ENCODE data around the gene ZFTA.

ZFTA gene

DNA sequence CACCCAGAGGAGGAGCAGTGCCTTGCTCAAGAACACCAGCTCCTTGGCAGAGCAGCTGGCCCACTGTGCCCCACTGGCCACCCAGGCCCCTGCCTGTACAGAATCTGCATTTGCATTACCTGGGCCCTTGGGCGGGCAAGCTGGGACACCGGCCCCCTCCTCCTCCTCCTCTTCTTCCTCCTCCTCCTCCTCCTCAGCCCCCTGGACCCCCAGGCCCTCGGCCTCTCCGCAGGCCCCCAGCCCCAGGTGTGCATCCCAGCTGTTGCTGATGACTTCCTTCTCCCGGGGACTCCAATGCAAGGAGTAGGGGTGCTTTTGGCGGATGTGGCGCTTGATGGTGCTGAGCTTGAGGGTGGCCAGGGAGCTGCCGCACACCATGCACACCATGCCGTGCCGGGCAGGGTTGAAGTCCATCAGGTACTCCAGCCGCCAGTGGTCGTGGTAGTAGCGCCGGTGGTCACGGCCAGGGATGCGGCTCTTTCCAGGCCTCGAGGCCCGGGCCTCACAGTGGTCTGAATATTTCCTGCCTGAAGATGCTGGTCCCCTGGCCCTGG is 2.8 kb downstream of the ZFTA start:
- no peak for DNase-seq (ENCODE audit: extremely low spot score)
- ChIA-PET POLR2A (interaction anchor here (1.2 to 1.7 kb wide), 3 partner anchors 37 to 151 kb away, joined by 4 to 5 read pairs (median 4); partner anchors contain the start of gene RCOR2), CTCF (interaction anchor here (1.2 to 1.6 kb wide), 2 partner anchors 27 to 180 kb away, joined by 3 to 6 read pairs; no protein-coding TSS in a partner anchor)
- TF ChIP-seq FOXA1 (IDR thresholded peaks at IDR 0.05), result no peak
- no peak for TF ChIP-seq LEF1 (IDR thresholded peaks at IDR 0.05; ENCODE audit: borderline replicate concordance)
- no peak for TF ChIP-seq ELF4 (IDR thresholded peaks at IDR 0.05)
- TF ChIP-seq TARDBP (IDR thresholded peaks at IDR 0.05), result no peak
- TF ChIP-seq NFRKB (IDR thresholded peaks at IDR 0.05), result no peak
- TF ChIP-seq ARNT (IDR thresholded peaks at IDR 0.05), result no peak
- TF ChIP-seq BHLHE40 (IDR thresholded peaks at IDR 0.05; ENCODE audit: borderline replicate concordance), result no peak
- TF ChIP-seq FOXM1 (IDR thresholded peaks at IDR 0.05; ENCODE audit: borderline replicate concordance), result no peak

DNA sequence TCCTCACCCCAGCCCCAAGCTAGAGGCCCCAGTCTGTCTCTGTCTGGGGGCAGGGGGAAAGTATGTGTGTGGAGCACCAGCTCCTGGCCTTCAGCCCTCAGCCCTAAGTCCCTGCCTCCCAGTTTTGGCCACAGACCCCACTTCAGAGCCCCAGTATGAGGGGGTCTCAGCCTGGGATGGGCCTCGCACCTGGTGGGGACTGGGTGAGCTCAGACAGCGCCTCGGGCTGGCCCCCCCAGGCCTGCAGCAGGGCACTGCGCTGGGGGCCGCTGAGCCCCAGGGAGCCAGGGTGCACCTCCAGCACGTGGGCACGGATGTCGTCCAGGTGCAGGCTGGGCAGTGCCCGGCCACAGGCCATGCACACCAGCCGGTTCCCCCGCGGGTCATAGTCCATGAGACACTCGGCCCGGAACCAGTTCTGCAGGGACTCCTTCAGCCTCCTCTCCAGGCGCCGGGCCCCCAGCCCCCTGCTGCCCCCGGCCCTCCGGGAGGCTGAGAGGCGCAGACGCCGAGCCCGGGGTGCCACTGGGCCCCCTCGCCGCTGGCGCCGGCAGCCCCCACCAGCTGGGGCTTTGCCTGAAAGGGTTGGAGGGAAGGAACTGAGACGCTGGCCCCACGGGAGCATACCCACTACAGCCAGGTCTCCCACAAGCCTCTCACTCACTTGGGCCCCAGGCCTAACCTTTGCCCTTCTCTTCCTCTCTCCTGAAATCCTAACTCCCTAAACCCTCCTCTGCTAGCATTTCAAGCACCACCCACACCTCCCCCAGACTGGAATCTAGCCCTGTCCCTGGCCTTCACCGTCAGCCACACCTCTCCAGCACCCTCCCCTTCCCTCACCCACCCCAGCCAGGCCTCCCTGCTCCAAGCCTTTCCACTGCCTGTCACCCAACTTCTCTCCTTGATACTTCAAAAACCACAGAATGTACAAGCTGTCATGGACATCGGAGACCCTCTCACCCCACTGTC is 3.6 kb downstream of the ZFTA start:
- ChIA-PET POLR2A (interaction anchor here (1.6 to 1.7 kb wide), 2 partner anchors 38 to 49 kb away, joined by 4 to 5 read pairs; no protein-coding TSS in a partner anchor), CTCF (no interaction called here)
- TF ChIP-seq TARDBP (IDR thresholded peaks at IDR 0.05), result no peak
- no peak for TF ChIP-seq ZNF384 (IDR thresholded peaks at IDR 0.05)
- no peak for TF ChIP-seq SUZ12 (IDR thresholded peaks at IDR 0.05)
- no peak for TF ChIP-seq ARNT (IDR thresholded peaks at IDR 0.05)
- TF ChIP-seq SP1 (IDR thresholded peaks at IDR 0.05), result no peak
- TF ChIP-seq, protein P1, sequence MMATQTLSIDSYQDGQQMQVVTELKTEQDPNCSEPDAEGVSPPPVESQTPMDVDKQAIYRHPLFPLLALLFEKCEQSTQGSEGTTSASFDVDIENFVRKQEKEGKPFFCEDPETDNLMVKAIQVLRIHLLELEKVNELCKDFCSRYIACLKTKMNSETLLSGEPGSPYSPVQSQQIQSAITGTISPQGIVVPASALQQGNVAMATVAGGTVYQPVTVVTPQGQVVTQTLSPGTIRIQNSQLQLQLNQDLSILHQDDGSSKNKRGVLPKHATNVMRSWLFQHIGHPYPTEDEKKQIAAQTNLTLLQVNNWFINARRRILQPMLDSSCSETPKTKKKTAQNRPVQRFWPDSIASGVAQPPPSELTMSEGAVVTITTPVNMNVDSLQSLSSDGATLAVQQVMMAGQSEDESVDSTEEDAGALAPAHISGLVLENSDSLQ (IDR thresholded peaks at IDR 0.05), result no peak
- TF ChIP-seq FOXK2 (IDR thresholded peaks at IDR 0.05), result no peak
- TF ChIP-seq LEF1 (IDR thresholded peaks at IDR 0.05; ENCODE audit: borderline replicate concordance), result no peak
- no peak for TF ChIP-seq FOXM1 (IDR thresholded peaks at IDR 0.05; ENCODE audit: borderline replicate concordance)
- TF ChIP-seq HDGF (IDR thresholded peaks at IDR 0.05; ENCODE audit: borderline replicate concordance), result no peak
- no peak for TF ChIP-seq L3MBTL2 (conservative IDR thresholded peaks at IDR 0.05)
- no peak for TF ChIP-seq ELF4 (IDR thresholded peaks at IDR 0.05)
- TF ChIP-seq FOXA1 (IDR thresholded peaks at IDR 0.05), result no peak
- no peak for TF ChIP-seq NFRKB (IDR thresholded peaks at IDR 0.05)
- TF ChIP-seq CTBP1 (IDR thresholded peaks at IDR 0.05; ENCODE audit: borderline replicate concordance), result no peak
- TF ChIP-seq BHLHE40 (IDR thresholded peaks at IDR 0.05; ENCODE audit: borderline replicate concordance), result no peak
- no peak for DNase-seq (ENCODE audit: extremely low spot score)

DNA sequence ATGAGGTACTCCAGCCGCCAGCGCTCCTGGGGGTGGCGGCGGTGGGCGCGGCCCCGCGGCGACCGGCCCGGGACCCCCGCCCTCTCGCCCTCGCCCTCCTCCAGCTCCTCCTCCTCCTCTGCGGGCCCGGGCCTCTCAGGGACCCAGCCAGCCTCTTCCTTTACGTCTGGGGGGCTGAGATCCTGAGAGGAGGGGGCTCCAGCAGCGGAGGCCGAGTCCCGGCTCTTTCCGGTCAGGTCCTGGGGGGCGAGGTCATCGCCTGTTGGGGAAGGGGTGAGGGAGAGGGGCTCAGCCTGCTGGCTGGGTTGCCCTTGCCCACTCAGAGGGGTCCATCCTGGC is 4.3 kb downstream of the ZFTA start:
- TF ChIP-seq FOXA1 (IDR thresholded peaks at IDR 0.05) (no peak), TARDBP (IDR thresholded peaks at IDR 0.05) (no peak), FOXK2 (IDR thresholded peaks at IDR 0.05) (no peak), HDGF (IDR thresholded peaks at IDR 0.05; ENCODE audit: borderline replicate concordance) (no peak), ELF4 (IDR thresholded peaks at IDR 0.05) (no peak), NFRKB (IDR thresholded peaks at IDR 0.05) (no peak), FOXM1 (IDR thresholded peaks at IDR 0.05; ENCODE audit: borderline replicate concordance) (no peak), BHLHE40 (IDR thresholded peaks at IDR 0.05; ENCODE audit: borderline replicate concordance) (no peak), ZNF384 (IDR thresholded peaks at IDR 0.05) (no peak), SUZ12 (IDR thresholded peaks at IDR 0.05) (no peak)
- TF ChIP-seq, protein P1 (IDR thresholded peaks at IDR 0.05), result no peak
- CTCF ChIA-PET, result no interaction called here
- POLR2A ChIA-PET, result no interaction called here
- DNase-seq (ENCODE audit: extremely low spot score), result no peak

DNA sequence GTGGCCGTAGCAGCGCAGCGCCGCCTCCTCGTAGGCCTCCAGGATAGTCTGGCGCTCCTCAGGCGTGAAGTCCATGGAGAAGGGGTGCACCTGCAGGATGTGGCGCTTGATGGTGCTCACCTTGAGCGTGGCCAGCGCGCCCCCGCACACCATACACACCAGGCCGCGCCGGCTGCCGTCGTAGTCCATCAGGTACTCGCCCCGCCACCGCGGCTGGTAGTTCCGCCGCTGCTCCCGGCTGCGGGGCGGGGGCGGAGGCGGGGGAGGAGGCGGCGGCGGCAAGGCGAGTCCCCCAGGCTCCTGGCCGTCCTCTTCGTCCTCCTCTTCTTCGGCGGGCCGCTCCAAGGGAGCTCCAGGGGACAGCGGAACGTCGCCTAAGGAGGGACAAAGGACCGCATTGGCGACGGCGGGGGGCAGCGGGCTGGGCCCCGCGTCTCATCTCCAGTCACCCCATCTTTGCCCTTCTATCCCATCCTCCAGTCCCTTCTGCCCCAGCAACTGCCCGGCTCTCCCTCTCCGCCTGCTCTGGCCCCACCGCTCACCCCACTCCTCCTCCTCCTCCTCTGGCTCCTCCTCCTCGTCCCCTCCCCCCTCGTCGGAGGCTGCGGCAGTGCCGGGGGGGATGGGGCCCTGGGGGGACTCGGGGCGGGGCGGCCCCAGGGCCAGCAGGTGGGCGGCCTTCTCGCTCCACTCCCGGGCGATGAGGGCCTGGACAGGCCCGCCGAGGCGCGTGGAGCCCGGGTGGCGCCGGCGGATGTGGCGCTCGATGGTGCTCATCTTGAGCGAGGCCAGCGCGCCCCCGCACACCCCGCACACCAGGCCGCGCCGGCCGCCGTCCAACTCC is 4.9 kb downstream of the ZFTA start:
- no peak for DNase-seq (ENCODE audit: extremely low spot score)
- POLR2A ChIA-PET, result no interaction called here
- CTCF ChIA-PET, result no interaction called here
- TF ChIP-seq, protein P1 (IDR thresholded peaks at IDR 0.05), result no peak

DNA sequence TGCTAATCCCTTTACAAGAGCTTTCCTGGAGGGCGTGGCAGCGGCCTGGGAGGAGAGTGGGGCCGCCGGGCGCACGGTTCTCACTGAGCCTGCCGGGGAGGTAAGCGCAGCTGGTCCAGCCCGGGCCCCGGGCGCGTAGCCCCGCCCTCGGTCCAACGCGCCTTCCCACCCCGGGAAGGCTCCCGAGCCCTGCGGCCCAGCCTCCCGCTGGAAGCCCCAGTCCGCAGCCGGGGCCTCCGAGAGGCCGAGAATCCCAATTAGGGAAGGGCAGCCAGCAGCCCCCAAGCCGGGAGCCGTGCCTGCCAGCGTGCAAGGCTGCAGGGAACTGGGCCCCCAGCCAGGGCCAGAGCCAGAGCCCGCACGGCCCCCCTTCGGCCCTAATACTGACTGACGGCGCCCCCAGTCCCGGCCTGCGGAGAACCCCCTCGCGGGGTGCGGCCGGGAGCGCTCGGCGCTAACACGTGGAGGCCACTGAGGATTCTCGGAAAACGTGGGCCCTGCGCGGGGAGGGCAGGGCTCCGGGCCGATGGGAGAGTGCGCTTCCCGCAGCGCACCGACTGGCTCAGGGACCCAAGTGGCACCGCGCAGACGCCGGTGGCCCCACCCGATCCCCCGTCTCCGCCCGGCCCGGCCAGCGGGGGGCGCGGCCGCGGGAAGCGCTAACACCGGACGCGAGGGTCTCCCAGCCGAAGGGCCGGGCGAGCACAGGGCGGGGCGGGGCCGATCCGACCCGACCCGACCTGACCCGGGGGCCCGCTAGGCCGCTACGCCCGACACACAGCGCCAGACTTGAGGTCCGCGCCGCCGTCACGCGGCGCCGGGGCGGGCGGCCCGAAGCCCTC is 5.7 kb downstream of the ZFTA start:
- no peak for TF ChIP-seq FOXM1 (IDR thresholded peaks at IDR 0.05; ENCODE audit: borderline replicate concordance)
- TF ChIP-seq SUZ12 (IDR thresholded peaks at IDR 0.05), result no peak
- no peak for TF ChIP-seq L3MBTL2 (conservative IDR thresholded peaks at IDR 0.05)
- no peak for TF ChIP-seq SP1 (IDR thresholded peaks at IDR 0.05)
- TF ChIP-seq LEF1 (IDR thresholded peaks at IDR 0.05; ENCODE audit: borderline replicate concordance), result no peak
- no peak for TF ChIP-seq FOXK2 (IDR thresholded peaks at IDR 0.05)
- TF ChIP-seq ARNT (IDR thresholded peaks at IDR 0.05), result no peak
- no peak for TF ChIP-seq HDGF (IDR thresholded peaks at IDR 0.05; ENCODE audit: borderline replicate concordance)
- TF ChIP-seq FOXA1 (IDR thresholded peaks at IDR 0.05), result no peak
- no peak for TF ChIP-seq ELF4 (IDR thresholded peaks at IDR 0.05)
- TF ChIP-seq CTBP1 (IDR thresholded peaks at IDR 0.05; ENCODE audit: borderline replicate concordance), result no peak
- POLR2A ChIA-PET, result no interaction called here
- CTCF ChIA-PET, result no interaction called here
- DNase-seq (ENCODE audit: extremely low spot score), result no peak

Measured in HEK293T (cell line).